ENCODE results near the gene GRHPR.
"Not testable (repeated sequence)": the region's sequence is repeated elsewhere in the genome, so short reads cannot be mapped to it uniquely, and the experiment has no call there.

GRHPR gene

DNA sequence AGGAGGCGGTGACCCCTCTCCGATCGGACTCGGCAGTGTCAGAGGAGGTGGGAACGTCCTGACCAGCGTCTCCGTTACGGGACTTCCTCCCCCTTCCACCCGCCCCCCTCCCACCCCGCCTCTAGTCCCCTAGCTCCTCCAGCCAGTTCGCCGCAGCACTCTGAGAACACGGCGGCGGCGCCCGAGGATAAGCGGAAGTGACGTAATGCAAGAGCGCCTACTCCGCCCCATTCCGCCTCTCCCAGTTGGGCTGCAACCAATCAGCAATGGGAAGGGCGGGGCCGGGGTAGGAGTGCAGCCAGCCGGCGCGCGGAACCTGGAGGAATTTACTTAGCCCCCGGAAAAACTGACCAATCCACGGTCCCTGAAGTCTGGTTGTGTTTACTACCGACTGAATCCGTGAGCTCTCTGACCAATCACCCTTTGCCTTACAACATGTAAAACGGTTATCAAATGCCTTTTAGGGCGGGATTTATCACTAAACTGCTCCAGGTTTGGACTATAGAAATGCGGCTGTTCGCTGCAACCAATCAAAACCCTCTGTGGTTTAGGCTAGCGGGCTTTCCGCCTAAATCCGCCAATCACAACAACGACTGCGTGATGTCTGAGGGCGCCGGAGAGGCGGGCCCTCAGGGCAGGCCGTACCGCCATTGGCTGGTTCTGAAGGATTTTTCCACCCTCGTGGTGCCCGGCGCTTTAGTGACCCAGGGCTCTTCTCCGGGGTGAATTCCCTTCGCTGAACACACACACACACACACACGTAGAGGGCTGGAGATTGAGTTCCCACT is 42.9 kb downstream of the GRHPR start, which contains the start of gene ZBTB5:
Gene ZBTB5, minus strand, starts transcription at position 202 of the 788 bp plus-strand sequence. CDS start 22,899 bp downstream, outside the sequence.
- Histone ChIP-seq H3K9me3 (ENCODE audit: low read depth, low read length) (no peaks in the 10 kb centered on the region), H3K4me3 (peak within 1 kb of the TSS; percentile 93), H3K36me3 (ENCODE audit: insufficient read depth, low read length) (peaks cover 2% of the 10 kb centered on the region; the same call in 1 of the 2 replicates), H3K27ac (peak within 1 kb of the TSS; percentile 95), H3K9ac (ENCODE audit: insufficient read length) (peak within 1 kb of the TSS; percentile 96)
- TF ChIP-seq POLR2AphosphoS5 (IDR thresholded peaks at IDR 0.05; ENCODE audit: borderline replicate concordance, low read depth, low read length), result peak; percentile 83
- no peak for TF ChIP-seq FOXP2 (optimal IDR thresholded peaks at IDR 0.05; ENCODE audit: control extremely low read depth, extremely low read length, insufficient read depth)
- no peak for TF ChIP-seq EZH2 (IDR thresholded peaks at IDR 0.05)
- DNase-seq (ENCODE audit: low read depth, low spot score), result peak; percentile 99

DNA sequence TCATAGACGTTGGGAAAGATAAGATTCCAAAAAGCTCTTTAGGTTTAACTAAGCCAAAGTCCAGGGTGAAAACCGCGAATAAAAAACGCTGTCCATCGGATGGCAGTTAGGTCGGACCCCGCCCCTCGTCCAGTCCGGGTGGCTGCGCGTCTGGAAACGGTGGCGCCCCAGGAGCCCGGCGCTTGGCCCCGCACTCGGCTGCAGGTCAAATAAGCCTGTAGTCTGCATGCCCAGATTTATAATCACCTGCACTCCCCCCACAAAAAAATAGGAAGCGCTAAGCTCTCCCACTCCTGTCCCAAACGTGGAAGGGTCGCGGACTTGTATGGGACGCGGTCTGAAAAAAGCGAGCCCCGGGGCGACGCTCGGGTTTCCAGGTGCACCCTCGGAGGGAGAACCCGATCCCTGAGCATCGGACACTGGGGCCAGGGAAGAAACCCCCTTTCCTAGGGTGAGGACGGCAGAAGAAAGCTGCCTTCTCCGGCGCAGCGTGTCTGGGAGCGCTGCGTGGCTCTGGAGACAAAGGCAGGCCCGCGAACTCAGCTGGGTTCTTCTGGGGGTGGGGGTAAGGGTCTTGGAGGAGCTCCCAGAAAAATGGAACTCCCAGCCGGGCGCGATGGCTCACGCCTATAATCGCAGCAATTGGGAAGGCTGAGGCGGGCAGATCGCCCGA is 43.7 kb downstream of the GRHPR start:
- Histone ChIP-seq H3K27ac (peak overlapping the region; percentile 95), H3K9ac (ENCODE audit: insufficient read length) (peak overlapping the region; percentile 96), H3K36me3 (ENCODE audit: insufficient read depth, low read length) (peaks cover 2% of the 10 kb centered on the region; the same call in 1 of the 2 replicates), H3K4me3 (peak overlapping the region; percentile 93), H3K9me3 (ENCODE audit: low read depth, low read length) (no peaks in the 10 kb centered on the region)
- no peak for DNase-seq (ENCODE audit: low read depth, low spot score)
- no peak for TF ChIP-seq FOXP2 (optimal IDR thresholded peaks at IDR 0.05; ENCODE audit: control extremely low read depth, extremely low read length, insufficient read depth)
- TF ChIP-seq EZH2 (IDR thresholded peaks at IDR 0.05), result no peak
- no peak for TF ChIP-seq POLR2AphosphoS5 (IDR thresholded peaks at IDR 0.05; ENCODE audit: borderline replicate concordance, low read depth, low read length)

DNA sequence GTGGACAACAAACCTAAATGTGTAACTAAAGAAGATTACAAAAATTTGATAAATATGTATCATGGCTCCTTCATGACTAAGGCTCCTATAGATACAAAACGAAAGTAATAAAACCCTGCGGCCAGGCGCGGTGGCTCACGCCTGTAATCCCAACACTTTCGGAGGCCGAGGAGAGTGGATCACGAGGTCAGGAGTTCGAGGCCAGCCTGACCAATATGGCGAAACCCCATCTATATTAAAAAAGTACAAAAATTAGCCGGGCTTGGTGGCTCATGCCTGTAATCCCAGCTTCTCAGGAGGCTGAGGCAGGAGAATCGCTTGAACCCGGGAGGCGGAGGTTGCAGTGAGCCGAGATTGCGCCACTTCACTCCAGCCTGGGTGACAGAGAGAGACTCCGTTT is 45.0 kb downstream of the GRHPR start:
- not testable (repeated sequence) for H3K27ac ChIP-seq; H3K9ac ChIP-seq (ENCODE audit: insufficient read length); H3K9me3 ChIP-seq (ENCODE audit: low read depth, low read length); H3K4me3 ChIP-seq; DNase-seq (ENCODE audit: low read depth, low spot score); H3K36me3 ChIP-seq (ENCODE audit: insufficient read depth, low read length)

DNA sequence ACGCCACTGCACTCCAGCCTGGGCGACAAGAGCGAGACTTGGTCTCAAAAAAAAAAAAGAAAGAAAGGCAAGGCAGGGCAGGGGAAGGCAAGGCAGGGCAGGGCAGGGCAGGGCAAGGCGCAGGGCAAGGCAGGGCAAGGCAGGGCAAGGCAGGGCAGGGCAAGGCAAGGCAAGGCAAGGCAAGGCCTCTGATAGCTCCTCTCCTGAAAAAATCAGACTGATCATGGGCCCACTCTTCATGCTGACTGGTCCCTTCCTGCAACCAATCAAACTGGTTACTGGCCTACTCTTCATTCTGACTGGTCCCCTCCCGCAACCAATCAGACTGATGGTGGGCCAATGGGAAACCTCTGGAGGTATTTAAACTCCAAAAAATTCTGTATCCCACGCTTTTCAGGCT is 46.1 kb downstream of the GRHPR start:
- no peak overlapping the region for H3K27ac ChIP-seq
- no peak for TF ChIP-seq FOXP2 (optimal IDR thresholded peaks at IDR 0.05; ENCODE audit: control extremely low read depth, extremely low read length, insufficient read depth)
- TF ChIP-seq EZH2 (IDR thresholded peaks at IDR 0.05), result no peak
- TF ChIP-seq POLR2AphosphoS5 (IDR thresholded peaks at IDR 0.05; ENCODE audit: borderline replicate concordance, low read depth, low read length), result no peak

DNA sequence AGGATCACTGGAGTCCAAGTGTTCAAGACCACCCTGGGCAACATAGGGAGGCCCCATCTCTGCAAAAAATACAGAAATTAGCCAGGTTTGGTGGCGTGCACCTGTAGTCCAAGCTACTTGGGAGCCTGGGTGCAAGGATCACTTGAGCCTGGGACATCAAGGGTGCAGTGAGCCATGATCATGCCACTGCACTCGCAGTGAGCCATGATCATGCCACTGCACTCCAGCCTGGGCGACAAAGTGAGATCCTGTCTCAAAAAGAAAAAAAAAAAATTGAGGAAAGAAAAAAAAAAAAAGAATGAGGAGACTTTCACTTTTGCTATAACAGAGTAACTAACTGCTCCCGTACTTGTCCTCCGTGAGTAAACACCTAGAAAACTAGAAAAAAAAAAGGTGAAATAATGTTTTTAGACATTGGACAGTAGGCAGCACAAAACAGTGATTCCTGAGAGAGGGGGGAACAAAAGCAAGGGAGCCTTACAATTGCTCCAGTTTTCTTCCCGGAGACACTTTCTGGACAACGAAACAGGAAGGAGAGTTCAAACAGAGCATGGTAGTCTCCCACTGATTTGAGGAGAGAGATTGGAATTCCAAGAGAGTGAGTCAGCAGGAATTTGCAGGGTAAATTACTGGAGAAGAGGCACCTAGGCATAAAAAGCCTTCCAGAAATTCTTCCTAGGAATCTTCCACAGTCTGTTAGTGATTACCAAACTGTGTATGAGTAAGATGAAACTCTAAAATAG is 49.6 kb downstream of the GRHPR start:
- peaks cover 3% of the 10 kb centered on the region; the same call in 1 of the 2 replicates for H3K9me3 ChIP-seq (ENCODE audit: low read depth, low read length)
- peak overlapping the region; percentile 96 for H3K27ac ChIP-seq
- H3K9ac ChIP-seq (ENCODE audit: insufficient read length), result peak overlapping the region; percentile 58
- no peaks in the 10 kb centered on the region for H3K36me3 ChIP-seq (ENCODE audit: insufficient read depth, low read length)
- TF ChIP-seq EZH2 (IDR thresholded peaks at IDR 0.05) (no peak), FOXP2 (optimal IDR thresholded peaks at IDR 0.05; ENCODE audit: control extremely low read depth, extremely low read length, insufficient read depth) (no peak), POLR2AphosphoS5 (IDR thresholded peaks at IDR 0.05; ENCODE audit: borderline replicate concordance, low read depth, low read length) (no peak)
- DNase-seq (ENCODE audit: low read depth, low spot score), result peak; percentile 81
- peak overlapping the region; percentile 58 for H3K4me3 ChIP-seq

More for the DNA sequence above, 46.1 kb downstream of the GRHPR start:
- Histone ChIP-seq H3K36me3 (ENCODE audit: insufficient read depth, low read length) (no peaks in the 10 kb centered on the region; the same call in 1 of the 2 replicates), H3K9ac (ENCODE audit: insufficient read length) (no peak overlapping the region), H3K4me3 (no peak overlapping the region), H3K9me3 (ENCODE audit: low read depth, low read length) (no peaks in the 10 kb centered on the region)
- DNase-seq (ENCODE audit: low read depth, low spot score), result no peak

DNA sequence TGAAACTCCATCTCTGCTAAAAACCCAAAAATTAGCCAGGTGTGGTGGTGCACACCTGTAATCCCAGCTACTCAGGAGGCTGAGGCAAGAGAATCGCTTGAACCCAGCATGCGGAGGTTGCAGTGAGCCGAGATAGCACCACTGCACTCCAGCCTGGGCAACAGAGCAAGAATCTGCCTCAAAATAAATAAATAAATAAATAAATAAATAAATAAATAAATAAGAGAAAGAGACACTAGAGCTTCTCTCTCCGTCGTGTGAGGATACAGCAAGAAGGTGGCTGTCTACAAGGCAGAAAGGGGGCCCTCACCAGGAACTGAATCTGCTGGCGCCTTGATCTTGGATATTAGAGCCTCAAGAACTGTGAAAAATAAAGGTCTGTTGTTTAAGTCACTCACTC is 51.5 kb downstream of the GRHPR start:
- H3K9me3 ChIP-seq (ENCODE audit: low read depth, low read length); DNase-seq (ENCODE audit: low read depth, low spot score); H3K4me3 ChIP-seq; H3K9ac ChIP-seq (ENCODE audit: insufficient read length); H3K27ac ChIP-seq; H3K36me3 ChIP-seq (ENCODE audit: insufficient read depth, low read length): not testable (repeated sequence)

DNA sequence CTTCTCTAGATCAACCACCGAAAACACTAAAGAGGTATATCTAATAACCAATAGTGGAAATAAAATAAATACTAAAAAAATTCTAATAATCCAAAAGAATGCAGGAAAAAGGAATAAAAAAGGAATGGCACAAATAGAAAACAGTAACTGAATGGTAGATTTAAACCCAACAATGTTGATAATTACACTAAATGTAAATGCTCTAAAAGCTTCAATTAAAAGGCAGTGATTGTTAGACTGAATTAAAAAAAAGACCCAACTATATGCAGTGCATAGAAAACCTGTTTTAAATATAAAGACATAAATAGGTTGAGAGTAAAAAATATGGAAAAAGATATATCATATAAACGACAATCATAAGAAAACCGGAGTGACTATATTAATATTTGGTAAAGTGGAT is 51.9 kb downstream of the GRHPR start:
- no peak overlapping the region for H3K4me3 ChIP-seq
- H3K27ac ChIP-seq, result no peak overlapping the region
- DNase-seq (ENCODE audit: low read depth, low spot score), result no peak
- peaks cover 3% of the 10 kb centered on the region; the same call in 1 of the 2 replicates for H3K9me3 ChIP-seq (ENCODE audit: low read depth, low read length)
- H3K36me3 ChIP-seq (ENCODE audit: insufficient read depth, low read length), result no peaks in the 10 kb centered on the region
- TF ChIP-seq POLR2AphosphoS5 (IDR thresholded peaks at IDR 0.05; ENCODE audit: borderline replicate concordance, low read depth, low read length) (no peak), EZH2 (IDR thresholded peaks at IDR 0.05) (no peak), FOXP2 (optimal IDR thresholded peaks at IDR 0.05; ENCODE audit: control extremely low read depth, extremely low read length, insufficient read depth) (no peak)
- no peak overlapping the region for H3K9ac ChIP-seq (ENCODE audit: insufficient read length)

DNA sequence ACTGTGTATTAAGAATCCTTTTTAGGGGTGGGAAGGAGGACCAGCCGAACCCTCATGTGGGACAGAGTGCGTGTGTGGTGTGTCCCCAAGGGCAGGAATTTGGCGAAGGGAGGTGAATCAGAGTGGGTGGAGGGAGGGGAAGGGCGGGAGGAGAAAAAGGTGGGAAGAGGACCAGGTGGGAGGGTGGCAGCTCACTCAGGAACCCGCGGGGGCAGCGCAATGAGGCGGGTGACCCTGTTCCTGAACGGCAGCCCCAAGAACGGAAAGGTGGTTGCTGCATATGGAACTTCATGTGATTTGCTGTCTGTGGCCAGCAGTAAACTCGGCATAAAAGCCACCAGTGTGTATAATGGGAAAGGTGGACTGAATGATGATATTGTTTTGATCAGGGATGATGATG is 54.4 kb downstream of the GRHPR start:
- Histone ChIP-seq H3K27ac (no peak overlapping the region), H3K9me3 (ENCODE audit: low read depth, low read length) (peaks cover 3% of the 10 kb centered on the region; the same call in 1 of the 2 replicates), H3K9ac (ENCODE audit: insufficient read length) (no peak overlapping the region), H3K4me3 (no peak overlapping the region), H3K36me3 (ENCODE audit: insufficient read depth, low read length) (no peaks in the 10 kb centered on the region)
- no peak for DNase-seq (ENCODE audit: low read depth, low spot score)
- TF ChIP-seq EZH2 (IDR thresholded peaks at IDR 0.05) (no peak), FOXP2 (optimal IDR thresholded peaks at IDR 0.05; ENCODE audit: control extremely low read depth, extremely low read length, insufficient read depth) (no peak), POLR2AphosphoS5 (IDR thresholded peaks at IDR 0.05; ENCODE audit: borderline replicate concordance, low read depth, low read length) (no peak)

DNA sequence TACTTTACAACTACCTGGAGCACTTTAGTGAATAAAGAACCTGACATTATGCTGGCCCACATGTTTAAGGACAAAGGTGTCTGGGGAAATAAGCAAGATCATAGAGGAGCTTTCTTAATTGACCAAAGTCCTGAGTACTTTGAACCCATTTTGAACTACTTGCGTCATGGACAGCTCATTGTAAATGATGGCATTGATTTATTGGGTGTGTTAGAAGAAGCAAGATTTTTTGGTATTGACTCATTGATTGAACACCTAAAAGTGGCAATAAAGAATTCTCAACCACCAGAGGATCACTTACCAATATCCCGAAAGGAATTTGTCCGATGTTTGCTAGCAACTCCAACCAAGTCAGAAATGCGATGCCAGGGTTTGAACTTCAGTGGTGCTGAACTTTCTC is 54.9 kb downstream of the GRHPR start:
- H3K27ac ChIP-seq; DNase-seq (ENCODE audit: low read depth, low spot score); H3K9ac ChIP-seq (ENCODE audit: insufficient read length); H3K36me3 ChIP-seq (ENCODE audit: insufficient read depth, low read length); H3K9me3 ChIP-seq (ENCODE audit: low read depth, low read length); H3K4me3 ChIP-seq: not testable (repeated sequence)

DNA sequence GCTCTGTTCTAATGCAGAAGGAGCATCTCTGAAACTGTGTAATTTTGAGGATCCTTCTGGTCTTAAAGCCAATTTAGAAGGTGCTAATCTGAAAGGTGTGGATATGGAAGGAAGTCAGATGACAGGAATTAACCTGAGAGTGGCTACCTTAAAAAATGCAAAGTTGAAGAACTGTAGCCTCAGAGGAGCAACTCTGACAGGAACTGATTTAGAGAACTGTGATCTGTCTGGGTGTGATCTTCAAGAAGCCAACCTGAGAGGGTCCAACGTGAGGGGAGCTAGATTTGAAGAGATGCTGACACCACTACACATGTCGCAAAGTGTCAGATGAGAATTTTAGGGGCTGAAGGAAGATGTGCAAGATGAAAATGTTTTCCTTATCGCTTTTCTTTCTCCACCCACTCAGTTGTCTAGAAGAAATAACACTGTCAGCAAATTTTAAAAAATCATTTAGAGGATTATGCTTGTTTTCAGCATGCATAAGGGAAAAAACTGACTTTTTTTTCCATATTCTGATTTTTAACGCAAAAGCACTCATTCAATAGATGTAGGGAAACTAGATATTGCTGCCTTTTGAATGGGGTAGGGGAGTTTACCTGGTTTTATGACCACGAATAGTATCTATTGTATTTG is 55.6 kb downstream of the GRHPR start:
- not testable (repeated sequence) for H3K9me3 ChIP-seq (ENCODE audit: low read depth, low read length); H3K9ac ChIP-seq (ENCODE audit: insufficient read length); DNase-seq (ENCODE audit: low read depth, low spot score); H3K36me3 ChIP-seq (ENCODE audit: insufficient read depth, low read length); H3K27ac ChIP-seq; H3K4me3 ChIP-seq

Data from SK-N-MC (cell line).